Measurements from ENCODE around the gene PLEKHH2.
"Not testable (repeated sequence)": the region's sequence is repeated elsewhere in the genome, so short reads cannot be mapped to it uniquely, and the experiment has no call there.

PLEKHH2 gene

DNA sequence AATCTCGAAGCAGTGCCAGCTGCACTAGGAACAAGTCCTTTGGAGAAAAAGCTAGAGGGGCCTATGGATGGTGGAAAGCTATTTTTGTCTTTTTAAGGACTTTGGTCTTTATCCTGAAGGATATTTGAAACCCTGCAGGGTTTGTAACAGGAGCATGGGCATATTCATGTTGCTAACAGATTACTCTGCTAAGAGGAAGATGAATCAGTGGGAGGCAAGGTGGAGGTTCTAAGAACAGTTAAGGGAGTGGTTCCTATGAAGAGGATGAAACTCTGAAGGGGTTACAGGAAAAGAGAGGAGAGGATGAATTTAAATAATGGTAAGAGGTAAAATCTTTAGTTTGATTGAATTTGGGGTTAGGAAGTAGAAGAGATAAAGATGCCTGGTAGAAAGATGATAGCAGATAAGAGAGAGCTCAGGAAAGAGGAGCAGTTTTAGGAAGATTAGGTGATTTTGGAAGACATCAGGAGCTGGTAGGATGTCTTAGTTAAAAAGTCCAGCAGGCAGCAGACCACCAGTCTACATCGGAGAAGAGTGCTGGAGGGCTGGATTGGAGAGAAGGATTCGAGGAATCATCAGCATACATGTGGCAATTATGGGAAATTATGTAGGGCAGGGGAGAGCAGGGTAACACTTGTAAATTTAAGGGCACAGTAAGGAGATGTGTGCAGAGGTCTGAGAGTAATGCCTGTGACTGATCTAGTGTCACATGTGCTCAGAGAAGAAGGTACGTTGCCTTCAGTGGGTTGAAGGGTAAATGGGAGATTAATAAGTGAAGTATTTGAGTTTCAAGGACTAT is 78.4 kb downstream of the PLEKHH2 start:
- no peak for DNase-seq (ENCODE audit: low read depth in 2 of 3, low spot score in 2 of 3)

DNA sequence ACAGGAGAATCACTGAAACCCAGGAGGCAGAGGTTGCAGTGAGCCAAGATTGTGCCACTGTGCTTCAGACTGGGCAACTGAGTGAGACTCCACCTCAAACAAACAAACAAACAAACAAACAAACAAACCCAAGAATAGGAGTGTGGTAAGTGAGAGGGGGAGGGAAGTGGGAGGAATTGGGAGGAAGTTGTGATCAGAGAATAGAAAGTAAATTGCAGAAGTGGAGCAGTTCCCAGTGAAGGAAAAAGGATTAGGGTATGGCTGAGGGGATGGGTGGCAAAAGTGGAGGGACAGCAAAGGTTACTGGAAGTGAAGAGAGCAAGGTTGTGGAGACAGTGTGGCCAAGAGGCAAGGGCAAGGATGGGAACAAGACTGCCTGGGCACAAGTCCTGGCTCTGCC is 80.3 kb downstream of the PLEKHH2 start:
- no peak for DNase-seq (ENCODE audit: low read depth in 2 of 3, low spot score in 2 of 3)

DNA sequence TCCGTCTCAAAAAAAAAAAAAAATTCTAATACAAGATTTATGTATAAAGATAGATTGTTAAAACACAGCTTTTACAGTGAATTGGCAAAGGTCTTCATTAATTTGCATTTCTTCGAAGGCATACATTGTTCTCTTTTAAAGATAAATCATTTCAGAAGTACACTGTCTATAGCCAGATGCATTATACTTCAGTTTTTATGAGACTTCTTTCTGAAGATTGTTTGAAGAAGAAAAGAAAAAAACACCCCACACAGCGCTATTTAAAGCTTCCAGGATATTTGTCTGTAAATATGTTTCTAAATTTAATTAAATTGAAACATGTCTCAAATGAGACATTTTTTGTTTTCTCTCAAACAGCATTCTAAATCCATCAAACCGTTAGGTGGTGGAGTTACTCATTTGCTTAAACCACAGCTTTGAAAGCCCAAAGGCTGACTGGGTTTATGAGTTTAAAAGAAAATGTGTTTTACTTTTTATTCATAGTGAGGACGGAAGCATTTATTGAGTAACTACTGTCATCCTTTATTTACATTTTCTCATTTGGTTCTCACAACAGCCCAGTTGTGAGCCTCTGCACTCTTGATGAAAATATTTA is 81.6 kb downstream of the PLEKHH2 start:
- no peak for DNase-seq (ENCODE audit: low read depth in 2 of 3, low spot score in 2 of 3)

DNA sequence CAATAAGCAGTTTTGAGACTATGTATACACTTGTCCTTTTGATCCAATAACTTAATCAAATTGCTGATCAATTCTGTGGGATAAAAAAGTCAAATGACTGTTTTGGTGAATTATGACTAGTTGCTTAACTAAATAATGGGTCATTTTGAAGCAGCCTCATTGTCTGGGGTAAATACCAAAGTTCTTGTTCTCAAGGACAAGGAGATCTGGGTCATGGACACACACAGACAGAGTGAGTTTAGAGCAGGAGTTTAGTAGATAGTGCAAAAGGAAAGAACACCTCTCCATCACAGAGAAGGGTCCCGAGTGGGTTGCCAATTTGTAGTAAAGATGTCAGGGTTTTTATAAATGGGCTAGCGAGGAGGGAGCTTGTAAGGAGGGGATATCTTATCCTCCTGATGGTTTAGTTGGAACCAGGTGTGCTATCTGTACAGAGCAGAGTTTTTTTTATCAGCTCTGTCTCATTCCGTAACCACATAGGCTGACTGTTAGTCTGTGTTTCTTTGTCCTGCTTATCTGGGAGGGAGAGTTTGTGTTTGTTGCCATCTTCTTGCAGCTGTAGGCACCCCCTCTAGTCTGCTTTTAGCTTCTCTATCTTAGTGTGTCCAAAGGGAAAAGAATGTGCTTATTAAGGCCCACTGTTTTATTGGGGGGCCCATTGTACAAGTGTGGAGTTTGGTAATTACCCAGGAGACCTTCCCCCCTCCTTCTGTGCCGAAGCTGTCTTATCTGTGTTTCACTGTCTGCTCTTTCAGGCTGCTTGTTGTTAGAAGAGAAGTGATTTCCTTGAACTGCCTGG is 87.9 kb downstream of the PLEKHH2 start:
- no peak for DNase-seq (ENCODE audit: low read depth in 2 of 3, low spot score in 2 of 3)

DNA sequence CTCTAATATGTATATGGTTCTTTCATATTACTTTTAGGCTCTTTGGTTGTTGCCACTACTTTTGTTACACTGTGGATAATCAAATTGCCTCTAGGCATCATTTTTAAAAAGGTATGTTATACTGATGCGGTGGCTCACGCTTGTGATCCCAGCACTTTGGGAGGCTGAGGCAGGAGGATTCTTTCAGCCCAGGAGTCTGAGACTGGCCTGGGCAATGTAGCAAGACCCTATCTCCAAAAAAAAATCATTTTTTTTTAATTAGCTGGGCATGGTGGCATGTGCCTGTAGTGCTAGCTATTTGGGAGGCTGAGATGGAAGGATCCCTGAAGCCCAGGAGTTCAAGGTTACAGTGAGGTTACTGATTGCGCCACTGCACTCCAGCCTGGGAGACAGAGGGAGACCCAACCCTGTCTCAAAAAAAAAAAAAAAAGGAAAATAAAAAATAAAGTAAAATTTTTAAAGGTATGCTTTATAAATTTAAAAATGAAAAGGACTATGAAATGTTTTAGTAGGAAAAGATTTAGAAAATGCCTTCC is 88.7 kb downstream of the PLEKHH2 start:
- DNase-seq (ENCODE audit: low read depth in 2 of 3, low spot score in 2 of 3), result no peak

DNA sequence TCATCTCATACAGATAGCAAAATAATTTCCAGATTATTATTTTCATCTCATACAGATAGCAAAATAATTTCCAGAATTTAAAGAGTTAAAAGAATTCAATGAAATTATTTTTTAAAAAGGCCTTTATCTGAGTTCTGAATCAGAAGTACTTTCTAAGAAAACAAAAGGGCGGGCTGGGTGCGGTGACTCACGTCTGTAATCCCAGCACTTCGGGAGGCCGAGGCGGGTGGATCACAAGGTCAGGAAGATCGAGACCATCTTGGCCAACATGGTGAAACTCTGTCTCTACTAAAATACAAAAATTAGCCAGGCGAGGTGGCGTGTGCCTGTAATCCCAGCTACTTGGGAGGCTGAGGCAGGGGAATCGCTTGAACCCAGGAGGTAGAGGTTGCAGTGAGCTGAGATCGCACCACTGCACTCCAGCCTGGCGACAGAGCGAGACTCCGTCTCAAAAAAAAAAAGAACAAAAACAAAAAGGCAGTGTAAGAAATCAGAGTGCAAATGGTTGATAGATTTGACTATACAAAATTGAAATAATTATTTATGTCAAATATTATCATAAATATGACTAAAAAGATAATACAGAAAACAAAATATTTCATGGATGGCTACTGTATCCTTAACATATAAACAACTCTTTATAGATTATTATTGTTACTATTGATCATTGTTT is 90.0 kb downstream of the PLEKHH2 start:
- DNase-seq (ENCODE audit: low read depth in 2 of 3, low spot score in 2 of 3), result not testable (repeated sequence)

DNA sequence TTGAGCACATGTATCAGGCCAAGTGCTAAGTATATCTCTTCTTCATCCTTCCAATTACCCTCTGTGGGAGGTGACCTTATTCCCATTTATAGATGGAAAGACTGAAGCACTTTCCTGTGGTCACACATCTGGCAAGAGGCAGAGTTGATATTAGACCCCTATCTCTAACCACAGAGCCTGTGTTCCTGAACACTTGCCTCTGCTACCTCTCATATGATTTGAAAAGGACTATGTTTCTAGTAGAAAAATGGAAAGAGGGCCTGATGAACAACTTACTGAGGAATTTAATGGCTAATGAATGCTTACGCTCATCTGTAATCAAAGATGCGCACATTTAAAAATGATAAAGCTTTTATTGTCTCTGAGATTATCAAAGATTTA is 90.6 kb downstream of the PLEKHH2 start:
- no peak for DNase-seq (ENCODE audit: low read depth in 2 of 3, low spot score in 2 of 3)

DNA sequence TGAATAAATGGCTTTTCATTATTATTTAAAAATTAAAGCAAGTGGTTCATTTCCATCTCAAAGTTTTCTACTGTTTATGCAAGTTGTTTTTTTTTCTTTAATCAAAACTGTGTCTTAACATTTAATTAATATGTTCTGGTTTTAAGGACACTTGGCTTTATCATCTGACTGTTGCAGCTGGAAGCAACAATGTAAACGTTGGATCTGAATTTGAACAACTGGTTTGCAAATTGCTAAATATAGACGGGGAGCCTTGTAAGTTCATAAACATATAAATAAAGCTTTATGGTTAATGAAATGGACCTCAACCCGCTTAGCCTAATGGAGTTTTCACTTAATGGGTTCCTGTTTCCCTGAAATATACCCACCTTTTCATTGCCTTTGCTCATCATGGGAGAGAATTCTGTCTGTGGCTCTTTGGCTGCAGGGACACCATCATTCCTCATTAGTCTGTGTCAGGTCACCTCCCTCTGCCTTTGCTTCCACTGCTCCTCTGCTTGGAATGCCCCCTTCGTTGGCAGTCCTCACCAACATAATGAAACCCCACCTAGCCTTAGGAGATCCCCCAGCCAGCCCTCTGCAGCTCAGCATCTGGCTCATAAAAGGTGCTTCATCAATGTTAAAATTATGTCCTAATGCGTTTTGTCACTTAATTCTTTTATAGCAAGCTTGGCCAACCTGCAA is 92.6 kb downstream of the PLEKHH2 start:
- DNase-seq (ENCODE audit: low read depth in 2 of 3, low spot score in 2 of 3), result no peak

DNA sequence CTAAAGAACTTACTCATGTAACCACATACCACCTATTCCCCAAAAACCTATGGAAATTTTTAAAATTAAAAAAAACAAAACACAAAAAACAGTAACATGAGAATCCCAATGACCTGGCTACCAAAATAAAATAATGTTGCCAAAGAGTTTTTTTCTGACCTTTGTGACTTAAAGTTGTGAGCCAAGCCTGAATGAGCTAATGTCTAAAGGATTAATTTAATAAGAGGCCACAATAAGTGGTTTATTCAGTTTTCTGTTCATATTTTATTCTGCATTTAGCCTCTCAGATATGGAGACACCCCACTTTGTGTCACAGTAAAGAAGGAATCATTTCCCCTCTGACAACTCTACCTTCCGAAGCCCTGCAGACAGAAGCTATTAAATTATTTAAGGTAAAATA is 94.2 kb downstream of the PLEKHH2 start:
- DNase-seq (ENCODE audit: low read depth in 2 of 3, low spot score in 2 of 3), result no peak

DNA sequence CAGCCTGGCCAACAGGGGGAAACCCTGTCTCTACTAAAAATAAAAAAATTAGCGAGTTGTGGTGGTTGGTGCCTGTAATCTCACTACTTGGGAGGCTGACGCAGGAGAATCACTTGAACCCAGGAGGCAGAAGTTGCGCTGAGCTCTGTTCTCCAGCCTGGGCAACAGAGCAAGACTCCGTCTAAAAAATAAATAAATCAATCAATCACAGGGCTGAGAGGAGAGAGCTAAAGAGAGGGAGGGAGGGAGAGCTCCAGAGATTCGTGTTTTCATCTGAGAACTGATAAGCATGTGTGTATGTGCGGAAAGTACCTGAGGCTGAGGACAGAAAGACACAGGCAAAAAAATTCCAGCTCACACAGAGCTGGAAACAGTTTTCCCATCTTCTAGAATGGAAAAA is 99.6 kb downstream of the PLEKHH2 start:
- no peak for DNase-seq (ENCODE audit: low read depth in 2 of 3, low spot score in 2 of 3)

DNA sequence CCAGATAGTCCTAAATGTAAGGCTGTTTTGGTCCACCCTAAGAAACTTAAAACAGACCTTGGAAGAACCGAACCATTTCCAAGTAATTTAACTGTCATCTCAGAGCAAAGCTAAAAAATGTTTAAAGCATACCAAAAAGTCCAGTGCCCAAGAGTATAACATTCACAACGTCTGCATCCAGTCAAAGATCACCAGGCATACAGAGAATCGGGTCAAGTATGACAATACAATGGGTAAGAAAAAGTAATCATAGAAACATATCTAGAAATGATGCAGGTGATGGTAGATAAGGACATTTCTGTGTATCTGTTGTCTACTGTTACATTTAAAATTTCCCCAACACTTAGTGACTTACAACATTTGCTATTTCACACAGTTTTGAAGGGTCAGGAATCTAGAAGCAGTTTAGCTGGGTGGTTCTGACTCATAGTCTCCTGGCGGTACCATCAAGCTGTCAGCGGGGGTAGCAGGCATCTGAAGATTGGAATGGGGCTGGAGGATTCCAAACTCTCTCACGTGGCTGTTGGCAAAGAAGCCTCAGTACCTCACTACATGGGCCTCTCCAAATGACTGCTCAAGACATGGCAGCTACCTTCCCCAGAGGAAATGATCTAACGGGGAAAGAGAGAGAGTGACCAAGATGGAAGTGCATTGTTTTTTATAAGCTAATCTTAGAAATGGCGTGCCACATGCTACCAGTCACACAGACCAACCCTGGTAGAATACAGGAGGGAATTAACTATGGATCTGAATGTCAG is 100.2 kb downstream of the PLEKHH2 start:
- DNase-seq (ENCODE audit: low read depth in 2 of 3, low spot score in 2 of 3), result no peak

DNA sequence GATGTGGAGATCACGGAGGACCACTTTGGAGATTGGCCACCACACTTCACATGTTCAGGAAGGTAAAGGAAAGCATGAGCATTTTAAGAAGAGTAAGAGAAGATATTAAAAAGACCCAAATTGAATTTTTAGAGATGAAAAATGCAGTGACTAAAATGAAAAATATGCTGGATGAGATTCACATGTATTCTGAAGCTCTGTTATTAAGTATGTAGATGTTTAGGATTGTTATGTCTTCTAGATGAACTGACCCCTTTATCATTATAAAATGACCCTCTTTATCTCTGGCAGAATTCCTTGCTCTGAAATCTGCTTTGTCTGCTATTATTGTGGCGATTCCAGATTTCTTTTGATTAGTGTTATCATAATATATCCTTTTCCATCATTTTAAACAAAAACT is 100.8 kb downstream of the PLEKHH2 start:
- no peak for DNase-seq (ENCODE audit: low read depth in 2 of 3, low spot score in 2 of 3)

DNA sequence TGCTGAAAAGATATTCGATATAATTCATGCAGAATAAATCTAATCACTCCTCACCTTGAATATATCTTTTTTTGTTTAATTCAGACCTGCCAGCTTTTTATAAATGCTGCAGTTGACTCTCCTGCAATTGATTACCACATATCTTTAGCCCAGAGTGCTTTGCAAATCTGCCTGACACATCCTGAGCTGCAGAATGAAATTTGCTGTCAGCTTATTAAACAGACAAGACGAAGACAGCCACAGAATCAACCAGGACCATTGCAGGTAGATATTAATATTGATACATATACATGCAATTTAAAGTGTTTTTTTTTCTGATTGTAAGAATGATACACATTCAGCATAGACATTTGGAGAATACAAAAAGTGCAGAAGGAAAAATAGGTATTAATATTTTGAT is 101.2 kb downstream of the PLEKHH2 start:
- no peak for DNase-seq (ENCODE audit: low read depth in 2 of 3, low spot score in 2 of 3)

DNA sequence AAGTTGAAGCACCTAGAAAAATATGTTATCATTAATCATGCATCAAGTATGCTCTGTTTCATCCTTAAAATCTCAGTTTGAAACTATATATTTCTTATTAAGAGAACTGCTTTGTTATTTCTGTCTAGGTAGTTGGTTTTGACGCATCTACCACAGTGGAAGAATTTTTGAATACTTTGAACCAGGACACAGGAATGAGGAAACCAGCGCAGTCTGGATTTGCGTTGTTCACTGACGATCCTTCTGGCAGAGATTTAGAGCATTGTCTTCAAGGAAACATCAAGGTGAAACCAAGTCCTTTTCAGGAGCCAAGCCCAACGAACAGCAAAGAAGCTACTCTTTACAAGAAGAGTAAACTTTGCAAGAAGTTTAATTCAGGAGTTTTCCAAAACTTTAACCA is 106.6 kb downstream of the PLEKHH2 start:
- no peak for DNase-seq (ENCODE audit: low read depth in 2 of 3, low spot score in 2 of 3)

DNA sequence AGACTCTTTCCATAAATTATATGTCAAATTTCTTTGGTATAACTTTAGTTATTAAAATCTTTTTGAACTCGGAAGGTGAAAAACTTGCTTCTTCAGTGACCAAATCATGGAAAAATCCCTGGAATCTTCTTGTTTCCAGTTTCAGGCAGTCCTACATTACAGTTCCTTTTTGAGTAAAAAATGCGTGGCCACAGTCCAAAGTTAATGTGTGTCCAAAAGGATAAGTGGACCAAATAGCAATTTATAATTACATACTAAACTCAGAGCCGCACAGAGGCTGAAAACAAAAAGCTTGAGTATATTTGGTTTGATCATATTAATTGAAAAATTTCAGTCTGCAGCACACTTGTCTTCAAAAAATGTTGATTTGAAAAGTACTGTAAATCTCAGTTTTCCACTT is 108.4 kb downstream of the PLEKHH2 start:
- no peak for DNase-seq (ENCODE audit: low read depth in 2 of 3, low spot score in 2 of 3)

DNA sequence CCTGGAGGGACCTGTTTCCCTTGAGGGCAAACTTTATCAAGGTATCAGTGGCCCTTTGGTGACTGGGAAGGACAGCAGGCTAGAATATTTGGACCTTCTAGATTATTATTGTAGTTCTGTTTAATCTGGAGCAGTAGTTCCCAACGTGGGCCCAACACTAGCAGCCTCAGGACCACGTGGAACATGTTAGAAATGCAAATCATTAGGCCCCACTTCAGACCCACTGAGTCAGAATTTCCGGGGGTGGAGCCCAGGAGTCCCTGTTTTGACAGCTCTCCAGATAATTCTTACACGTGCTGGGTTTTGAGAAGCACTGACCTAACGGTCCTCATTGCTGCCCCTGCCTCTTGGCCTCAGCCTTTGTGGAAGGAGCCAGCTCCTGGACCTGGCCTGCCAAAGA is 111.3 kb downstream of the PLEKHH2 start:
- DNase-seq (ENCODE audit: low read depth in 2 of 3, low spot score in 2 of 3), result no peak

DNA sequence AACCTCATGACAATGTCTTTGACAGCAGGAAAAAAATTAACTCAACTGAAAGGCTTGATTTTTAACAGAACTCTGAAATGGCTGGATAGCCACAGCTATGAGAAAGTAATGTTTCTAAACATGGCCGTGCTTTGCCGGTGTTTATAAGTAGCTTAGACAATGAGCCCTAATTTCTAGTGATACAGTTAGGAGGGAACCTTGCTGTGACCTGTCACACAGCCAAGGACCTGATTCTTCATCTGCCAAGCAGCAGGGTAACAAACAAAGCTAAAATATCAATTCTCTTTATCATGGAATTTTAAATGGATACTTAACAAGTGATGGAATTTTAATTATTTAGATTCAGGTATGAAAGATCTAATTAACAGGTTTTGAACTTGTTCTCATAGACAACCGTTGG is 112.5 kb downstream of the PLEKHH2 start:
- DNase-seq (ENCODE audit: low read depth in 2 of 3, low spot score in 2 of 3), result no peak

DNA sequence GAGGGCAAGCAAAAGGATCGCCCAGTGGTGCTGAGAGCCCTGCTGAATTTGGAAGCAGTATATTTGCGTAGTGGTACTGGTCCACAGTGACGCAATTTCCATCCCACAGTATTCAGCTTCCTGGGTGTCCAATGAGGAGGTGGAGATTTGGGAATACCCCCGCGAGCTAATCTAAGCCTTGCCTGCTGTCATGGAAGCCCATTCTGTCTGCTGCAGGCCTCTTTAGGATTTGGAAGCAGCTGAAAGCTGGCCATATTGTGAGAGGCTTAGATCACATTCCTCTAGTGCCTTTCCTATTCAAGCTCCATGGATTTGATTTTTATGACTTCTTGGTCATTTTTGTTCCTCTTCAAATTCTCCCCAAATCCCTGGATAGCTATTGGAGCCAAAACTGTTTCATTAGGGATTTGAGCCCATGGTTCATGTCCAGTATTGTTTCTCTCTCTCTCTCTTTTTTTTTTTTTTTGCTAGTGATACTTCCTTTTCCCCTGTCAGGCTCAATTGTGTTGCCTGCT is 114.5 kb downstream of the PLEKHH2 start:
- no peak for DNase-seq (ENCODE audit: low read depth in 2 of 3, low spot score in 2 of 3)

DNA sequence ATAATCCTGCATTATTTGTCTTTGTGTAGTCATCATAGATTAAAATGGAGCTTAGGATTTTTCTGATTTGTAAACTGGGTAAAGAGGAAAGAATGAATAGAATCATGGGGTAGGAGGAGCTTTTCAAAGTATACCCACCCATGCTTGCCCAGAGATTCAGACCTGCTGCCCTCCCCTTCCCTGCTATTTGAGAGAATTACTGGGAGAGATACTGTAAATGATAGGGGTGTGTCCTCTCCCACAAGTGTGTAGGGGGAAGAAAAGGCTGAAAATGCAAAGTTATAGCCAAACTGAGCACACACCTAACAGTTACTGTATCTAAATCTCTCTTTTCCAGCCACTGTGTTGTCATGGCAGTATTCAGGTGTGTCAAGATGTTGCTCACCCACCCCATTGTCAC is 115.2 kb downstream of the PLEKHH2 start:
- no peak for DNase-seq (ENCODE audit: low read depth in 2 of 3, low spot score in 2 of 3)

DNA sequence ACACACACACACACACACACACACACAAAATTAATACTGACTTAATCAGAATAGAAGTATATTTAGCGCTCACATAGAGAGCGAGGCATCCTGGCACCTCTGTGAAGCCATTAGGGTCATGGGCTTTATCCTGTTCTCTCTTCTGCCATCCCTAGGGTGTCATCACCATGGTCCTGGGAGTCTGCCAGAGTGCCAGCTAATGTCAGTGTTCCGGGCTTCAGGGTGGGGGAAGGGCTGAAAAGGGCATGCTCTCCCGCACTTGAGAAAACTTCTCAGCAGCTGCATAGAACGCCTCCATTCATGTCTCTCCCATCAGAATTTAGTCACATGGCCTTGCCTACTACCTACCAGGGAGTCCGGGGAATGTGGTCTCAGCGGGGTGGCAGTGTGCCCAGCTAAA is 117.1 kb downstream of the PLEKHH2 start:
- DNase-seq (ENCODE audit: low read depth in 2 of 3, low spot score in 2 of 3), result no peak
